HG03280 (cell line): Measurements from ENCODE around the gene CDCA3.

ENCODE experiments used
- ATAC-seq: cut with Tn5 transposase; IDR thresholded peaks from one replicate; pipeline ENCODE4 v1.9.1; 2021; ENCODE audit warnings: mild to moderate bottlenecking, moderate library complexity; ENCODE audit not compliant: unreplicated experiment

CDCA3 gene

GRCh38 chr12:6833189-6833890 lies 17.7 kb downstream of the CDCA3 start:
- no peak for ATAC-seq

- ATAC-seq: no peak
Observed at GRCh38 chr12:6832125-6832524, 19.0 kb downstream of the CDCA3 start.

GRCh38 chr12:6831450-6831995 lies 19.6 kb downstream of the CDCA3 start:
- no peak for ATAC-seq

- no peak for ATAC-seq
Observed at GRCh38 chr12:6830999-6831398, 20.1 kb downstream of the CDCA3 start.

- no peak for ATAC-seq
Observed at GRCh38 chr12:6830286-6830890, 20.7 kb downstream of the CDCA3 start.

GRCh38 chr12:6829536-6830220 lies 21.4 kb downstream of the CDCA3 start:
- ATAC-seq: no peak

- ATAC-seq: no peak
Observed at GRCh38 chr12:6828781-6829535, 22.1 kb downstream of the CDCA3 start.

- no peak for ATAC-seq
Observed at GRCh38 chr12:6827982-6828780, 22.9 kb downstream of the CDCA3 start, which contains the start of gene P3H3. Gene P3H3, plus strand, starts transcription at chr12:6828407. Its CDS starts 34 bp downstream, at chr12:6828441.

GRCh38 chr12:6827437-6827911 lies 23.6 kb downstream of the CDCA3 start:
- no peak for ATAC-seq

GRCh38 chr12:6826734-6827436 lies 24.2 kb downstream of the CDCA3 start:
- ATAC-seq: no peak

- ATAC-seq: no peak
Observed at GRCh38 chr12:6826125-6826733, 24.9 kb downstream of the CDCA3 start.

- ATAC-seq: no peak
Observed at GRCh38 chr12:6825398-6826124, 25.5 kb downstream of the CDCA3 start.

GRCh38 chr12:6824901-6825381 lies 26.1 kb downstream of the CDCA3 start:
- ATAC-seq: no peak

- no peak for ATAC-seq
Observed at GRCh38 chr12:6824085-6824775, 26.9 kb downstream of the CDCA3 start.

- ATAC-seq: no peak
Observed at GRCh38 chr12:6823182-6824084, 27.7 kb downstream of the CDCA3 start.

- no peak for ATAC-seq
Observed at GRCh38 chr12:6822426-6823135, 28.5 kb downstream of the CDCA3 start.
